ENCODE measurements around the gene ZNF710.

ZNF710 gene

DNA sequence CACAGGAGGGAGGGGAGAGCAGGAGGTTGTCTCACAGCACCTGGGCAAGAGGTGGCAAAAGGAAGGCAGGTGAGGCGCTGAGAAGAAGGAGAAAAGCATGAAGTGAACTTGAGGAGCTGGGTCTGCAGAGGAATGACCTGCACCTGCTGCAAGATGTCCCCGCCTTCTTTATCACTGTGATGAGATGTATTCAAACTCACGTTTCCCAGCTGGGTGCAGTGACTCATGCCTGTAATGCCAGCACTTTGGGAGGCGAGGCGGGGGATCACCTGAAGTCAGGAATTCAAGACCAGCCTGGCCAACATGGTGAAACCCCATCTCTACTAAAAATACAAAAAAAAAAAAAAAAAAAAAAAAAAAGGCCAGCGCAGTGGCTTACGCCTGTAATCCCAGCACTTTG is 22.2 kb upstream of the ZNF710 start:
- H2BK5ac ChIP-seq (ENCODE audit: low read depth, low read length, poor library complexity), result no peak overlapping the region
- H3K27me3 ChIP-seq (ENCODE audit: insufficient read depth, low read length), result no peaks in the 10 kb centered on the region
- H2AFZ ChIP-seq (ENCODE audit: insufficient read depth, low read length, poor library complexity), result no peak overlapping the region
- no peaks in the 10 kb centered on the region for H3K4me1 ChIP-seq (ENCODE audit: control insufficient read depth in 1 of 2, insufficient read depth in 2 of 2, low read length in 2 of 2)
- WGBS (ENCODE audit: extremely low coverage, insufficient coverage, insufficient read length), result no CpG with 5 or more reads among the region's 7 CpGs
- H4K91ac ChIP-seq (ENCODE audit: low read depth, low read length), result no peak overlapping the region
- peaks cover 2% of the 10 kb centered on the region for H3K9me3 ChIP-seq (ENCODE audit: insufficient read depth, low read depth, low read length)
- H2AK5ac ChIP-seq (ENCODE audit: low read length), result no peak overlapping the region
- H3K9ac ChIP-seq (ENCODE audit: low read length), result no peak overlapping the region
- H2BK12ac ChIP-seq (ENCODE audit: low read length), result no peak overlapping the region
- no peak overlapping the region for H3K4me2 ChIP-seq (ENCODE audit: low read length)
- no peak overlapping the region for H3K27ac ChIP-seq (ENCODE audit: low read depth, low read length)
- H3K79me2 ChIP-seq (ENCODE audit: control insufficient read depth, insufficient read depth, low read length, poor library complexity), result no peaks in the 10 kb centered on the region
- H4K8ac ChIP-seq (ENCODE audit: low read depth, low read length), result no peak overlapping the region
- no peaks in the 10 kb centered on the region for H3K79me1 ChIP-seq (ENCODE audit: low read length)
- DNase-seq, result no peak
- H3K23ac ChIP-seq (ENCODE audit: low read length), result no peak overlapping the region
- no peak overlapping the region for H3K4ac ChIP-seq (ENCODE audit: low read depth, low read length)
- no peak overlapping the region for H3K14ac ChIP-seq (ENCODE audit: low read length)
- no peaks in the 10 kb centered on the region for H3K36me3 ChIP-seq (ENCODE audit: control insufficient read depth in 1 of 2, insufficient read depth in 2 of 2, low read length in 2 of 2)
- no peak overlapping the region for H4K12ac ChIP-seq (ENCODE audit: low read depth, low read length)
- no peak overlapping the region for H3K18ac ChIP-seq (ENCODE audit: low read length)
- no peak overlapping the region for H3K4me3 ChIP-seq (ENCODE audit: low read depth, low read length)
- H2BK120ac ChIP-seq (ENCODE audit: insufficient read depth, low read length, poor library complexity), result no peak overlapping the region

DNA sequence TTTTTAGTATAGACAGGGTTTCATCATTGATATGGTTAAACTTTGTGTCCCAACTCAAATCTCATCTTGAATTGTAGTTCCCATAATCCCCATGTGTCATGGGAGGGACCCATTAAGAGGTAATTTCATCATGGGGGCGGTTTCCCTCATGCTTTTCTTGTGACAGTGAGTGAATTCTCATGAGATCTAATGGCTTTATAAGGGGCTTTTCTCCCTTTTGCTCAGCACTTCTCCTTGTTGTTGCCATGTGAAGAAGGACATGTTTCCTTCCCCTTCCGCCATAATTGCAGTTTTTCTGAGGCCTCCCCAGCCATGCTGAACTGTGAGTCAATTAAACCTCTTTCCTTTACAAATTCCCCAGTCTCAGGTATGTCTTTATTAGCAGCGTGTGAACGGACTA is 20.2 kb upstream of the ZNF710 start:
- no peak overlapping the region for H2BK120ac ChIP-seq (ENCODE audit: insufficient read depth, low read length, poor library complexity)
- H4K8ac ChIP-seq (ENCODE audit: low read depth, low read length), result no peak overlapping the region
- no peaks in the 10 kb centered on the region for H3K36me3 ChIP-seq (ENCODE audit: control insufficient read depth in 1 of 2, insufficient read depth in 2 of 2, low read length in 2 of 2)
- H3K4me2 ChIP-seq (ENCODE audit: low read length), result no peak overlapping the region
- DNase-seq, result no peak
- no peak overlapping the region for H3K18ac ChIP-seq (ENCODE audit: low read length)
- H3K79me1 ChIP-seq (ENCODE audit: low read length), result no peaks in the 10 kb centered on the region
- no peak overlapping the region for H3K27ac ChIP-seq (ENCODE audit: low read depth, low read length)
- H3K9me3 ChIP-seq (ENCODE audit: insufficient read depth, low read depth, low read length), result peaks cover 6% of the 10 kb centered on the region
- no peak overlapping the region for H2BK5ac ChIP-seq (ENCODE audit: low read depth, low read length, poor library complexity)
- no peak overlapping the region for H4K12ac ChIP-seq (ENCODE audit: low read depth, low read length)
- H3K4ac ChIP-seq (ENCODE audit: low read depth, low read length), result no peak overlapping the region
- H3K27me3 ChIP-seq (ENCODE audit: insufficient read depth, low read length), result no peaks in the 10 kb centered on the region
- H3K79me2 ChIP-seq (ENCODE audit: control insufficient read depth, insufficient read depth, low read length, poor library complexity), result no peaks in the 10 kb centered on the region
- H3K4me1 ChIP-seq (ENCODE audit: control insufficient read depth in 1 of 2, insufficient read depth in 2 of 2, low read length in 2 of 2), result no peaks in the 10 kb centered on the region
- H3K9ac ChIP-seq (ENCODE audit: low read length), result no peak overlapping the region
- H3K14ac ChIP-seq (ENCODE audit: low read length), result no peak overlapping the region
- no CpG with 5 or more reads among the region's 4 CpGs for WGBS (ENCODE audit: extremely low coverage, insufficient coverage, insufficient read length)
- no peak overlapping the region for H3K23ac ChIP-seq (ENCODE audit: low read length)
- no peak overlapping the region for H3K4me3 ChIP-seq (ENCODE audit: low read depth, low read length)
- no peak overlapping the region for H4K91ac ChIP-seq (ENCODE audit: low read depth, low read length)
- H2AFZ ChIP-seq (ENCODE audit: insufficient read depth, low read length, poor library complexity), result no peak overlapping the region
- H2AK5ac ChIP-seq (ENCODE audit: low read length), result no peak overlapping the region
- H2BK12ac ChIP-seq (ENCODE audit: low read length), result no peak overlapping the region

DNA sequence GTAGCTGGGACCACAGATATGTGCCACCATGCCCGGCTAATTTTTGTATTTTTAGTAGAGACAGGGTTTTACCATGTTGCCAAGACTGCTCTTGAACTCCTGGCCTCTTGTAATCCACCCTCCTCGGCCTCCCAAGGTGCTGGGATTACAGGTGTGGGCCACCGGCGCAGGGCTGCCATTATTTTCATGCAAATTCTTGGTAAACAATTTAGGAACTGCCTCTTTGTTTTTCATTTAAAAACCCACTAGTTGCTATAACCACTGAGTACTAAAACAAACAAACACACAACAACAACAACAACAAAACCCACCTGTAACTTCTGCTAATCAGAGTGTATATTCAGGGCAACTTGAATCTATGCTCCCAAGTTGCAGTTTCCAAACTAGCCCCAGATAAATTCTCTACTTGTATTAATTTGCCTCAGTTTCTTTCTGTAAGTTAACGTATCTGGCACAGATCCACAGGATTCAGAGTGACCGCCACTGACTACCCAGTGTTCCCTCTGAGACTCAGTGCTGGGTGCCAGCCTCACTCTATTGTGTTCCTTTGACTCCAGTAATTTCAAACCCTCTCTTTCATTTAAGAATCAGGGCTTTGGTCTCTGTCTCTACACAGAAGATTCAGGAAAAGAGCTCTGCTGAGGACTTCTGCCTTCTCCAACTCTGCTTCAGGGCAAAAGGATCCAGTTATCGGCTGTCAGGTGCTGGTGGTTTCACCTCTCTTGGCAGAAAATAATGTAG is 18.6 kb upstream of the ZNF710 start:
- Histone ChIP-seq H4K8ac (ENCODE audit: low read depth, low read length) (no peak overlapping the region), H2BK120ac (ENCODE audit: insufficient read depth, low read length, poor library complexity) (no peak overlapping the region), H4K12ac (ENCODE audit: low read depth, low read length) (no peak overlapping the region), H3K9ac (ENCODE audit: low read length) (no peak overlapping the region), H3K14ac (ENCODE audit: low read length) (no peak overlapping the region), H4K91ac (ENCODE audit: low read depth, low read length) (no peak overlapping the region), H3K27me3 (ENCODE audit: insufficient read depth, low read length) (no peaks in the 10 kb centered on the region), H3K79me2 (ENCODE audit: control insufficient read depth, insufficient read depth, low read length, poor library complexity) (no peaks in the 10 kb centered on the region), H3K9me3 (ENCODE audit: insufficient read depth, low read depth, low read length) (peaks cover 4% of the 10 kb centered on the region), H3K23ac (ENCODE audit: low read length) (no peak overlapping the region), H3K36me3 (ENCODE audit: control insufficient read depth in 1 of 2, insufficient read depth in 2 of 2, low read length in 2 of 2) (no peaks in the 10 kb centered on the region), H2BK12ac (ENCODE audit: low read length) (no peak overlapping the region), H3K79me1 (ENCODE audit: low read length) (no peaks in the 10 kb centered on the region), H3K27ac (ENCODE audit: low read depth, low read length) (no peak overlapping the region), H3K18ac (ENCODE audit: low read length) (no peak overlapping the region), H2AK5ac (ENCODE audit: low read length) (no peak overlapping the region), H2AFZ (ENCODE audit: insufficient read depth, low read length, poor library complexity) (no peak overlapping the region), H3K4me2 (ENCODE audit: low read length) (no peak overlapping the region), H2BK5ac (ENCODE audit: low read depth, low read length, poor library complexity) (no peak overlapping the region), H3K4ac (ENCODE audit: low read depth, low read length) (no peak overlapping the region), H3K4me1 (ENCODE audit: control insufficient read depth in 1 of 2, insufficient read depth in 2 of 2, low read length in 2 of 2) (no peaks in the 10 kb centered on the region), H3K4me3 (ENCODE audit: low read depth, low read length) (no peak overlapping the region)
- DNase-seq, result no peak
- no CpG with 5 or more reads among the region's 7 CpGs for WGBS (ENCODE audit: extremely low coverage, insufficient coverage, insufficient read length)

DNA sequence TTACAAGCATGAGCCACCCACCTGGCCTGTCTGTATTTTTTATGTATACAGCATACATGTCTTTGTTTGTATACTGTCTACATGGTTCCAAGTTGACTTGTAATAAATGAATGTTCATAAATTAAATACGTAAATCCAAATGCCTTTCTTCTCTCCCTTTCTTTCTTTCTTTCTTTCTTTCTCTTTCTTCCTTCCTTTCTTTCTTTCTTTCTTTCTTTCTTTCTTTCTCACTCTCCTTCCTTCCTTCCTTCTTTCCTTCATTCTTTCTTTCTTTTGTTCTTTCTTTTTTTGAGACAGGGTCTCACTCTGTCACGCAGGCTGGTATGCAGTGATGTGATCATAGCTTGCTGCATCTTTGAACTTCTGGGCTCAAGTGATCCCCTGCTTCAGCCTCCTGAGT is 17.1 kb upstream of the ZNF710 start:
- Histone ChIP-seq H3K4me1 (ENCODE audit: control insufficient read depth in 1 of 2, insufficient read depth in 2 of 2, low read length in 2 of 2) (no peaks in the 10 kb centered on the region), H4K8ac (ENCODE audit: low read depth, low read length) (no peak overlapping the region), H3K36me3 (ENCODE audit: control insufficient read depth in 1 of 2, insufficient read depth in 2 of 2, low read length in 2 of 2) (no peaks in the 10 kb centered on the region), H3K9ac (ENCODE audit: low read length) (no peak overlapping the region), H3K9me3 (ENCODE audit: insufficient read depth, low read depth, low read length) (peaks cover 4% of the 10 kb centered on the region), H2AFZ (ENCODE audit: insufficient read depth, low read length, poor library complexity) (no peak overlapping the region), H3K4ac (ENCODE audit: low read depth, low read length) (no peak overlapping the region), H3K27me3 (ENCODE audit: insufficient read depth, low read length) (no peaks in the 10 kb centered on the region), H4K12ac (ENCODE audit: low read depth, low read length) (no peak overlapping the region), H3K18ac (ENCODE audit: low read length) (no peak overlapping the region), H3K79me1 (ENCODE audit: low read length) (no peaks in the 10 kb centered on the region), H3K4me2 (ENCODE audit: low read length) (no peak overlapping the region), H2BK5ac (ENCODE audit: low read depth, low read length, poor library complexity) (no peak overlapping the region), H3K4me3 (ENCODE audit: low read depth, low read length) (no peak overlapping the region), H2AK5ac (ENCODE audit: low read length) (no peak overlapping the region), H3K27ac (ENCODE audit: low read depth, low read length) (no peak overlapping the region), H3K79me2 (ENCODE audit: control insufficient read depth, insufficient read depth, low read length, poor library complexity) (no peaks in the 10 kb centered on the region), H4K91ac (ENCODE audit: low read depth, low read length) (no peak overlapping the region), H2BK120ac (ENCODE audit: insufficient read depth, low read length, poor library complexity) (no peak overlapping the region), H3K23ac (ENCODE audit: low read length) (no peak overlapping the region), H2BK12ac (ENCODE audit: low read length) (no peak overlapping the region), H3K14ac (ENCODE audit: low read length) (no peak overlapping the region)
- no CpG with 5 or more reads among the region's 2 CpGs for WGBS (ENCODE audit: extremely low coverage, insufficient coverage, insufficient read length)
- no peak for DNase-seq

Measured in trophoblast cell (in vitro differentiated cells and primary cell).